ENCODE data around the gene CHDH.

Gene CHDH

DNA sequence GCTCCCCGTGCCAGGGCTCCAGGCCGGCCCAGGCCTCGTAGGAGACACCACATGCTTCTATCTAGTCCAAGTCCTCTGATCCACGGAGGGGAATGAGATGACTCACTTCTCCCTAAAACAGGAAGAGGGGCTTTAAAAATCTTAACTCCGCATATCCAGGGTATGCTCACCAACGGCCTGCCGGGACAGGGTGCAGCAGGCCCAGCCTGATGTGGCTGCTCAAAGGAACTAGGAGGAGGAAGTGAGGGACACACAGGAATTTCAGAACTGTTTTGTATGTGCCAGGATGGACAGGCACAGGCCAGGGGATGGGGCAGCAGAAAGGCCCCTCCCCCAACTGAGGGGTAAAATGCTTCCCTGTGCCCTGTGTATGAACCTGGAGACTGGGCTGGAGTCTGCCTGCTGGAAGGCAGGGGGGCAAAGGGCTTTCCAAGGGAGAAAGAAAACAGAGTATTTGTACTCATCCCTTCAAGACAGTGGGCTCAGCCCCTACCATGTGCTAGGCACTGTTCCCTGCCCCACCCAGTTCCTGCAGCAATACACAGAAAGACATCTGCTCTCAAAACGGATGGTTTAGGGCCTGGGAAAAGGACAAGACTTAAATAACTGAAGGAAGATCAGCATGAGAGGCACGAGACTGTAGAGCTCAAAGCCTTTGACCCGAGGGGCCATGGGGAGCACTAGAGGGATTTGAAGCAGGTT lies 22.1 kb downstream of the CHDH start:
- Histone ChIP-seq H3K36me3 (ENCODE audit: insufficient read depth, low read length) (no peaks in the 10 kb centered on the region), H3K9me3 (ENCODE audit: low read depth, low read length) (no peaks in the 10 kb centered on the region), H3K4me3 (no peak overlapping the region), H3K9ac (ENCODE audit: insufficient read length) (no peak overlapping the region), H3K27ac (no peak overlapping the region)
- no peak for DNase-seq (ENCODE audit: low read depth, low spot score)
- TF ChIP-seq POLR2AphosphoS5 (IDR thresholded peaks at IDR 0.05; ENCODE audit: borderline replicate concordance, low read depth, low read length) = no peak
- TF ChIP-seq EZH2 (IDR thresholded peaks at IDR 0.05) = no peak
- no peak for TF ChIP-seq FOXP2 (optimal IDR thresholded peaks at IDR 0.05; ENCODE audit: control extremely low read depth, extremely low read length, insufficient read depth)

GRCh38 chr3:53823026-53823955 lies 22.9 kb downstream of the CHDH start:
- H3K36me3 ChIP-seq (ENCODE audit: insufficient read depth, low read length) = no peaks in the 10 kb centered on the region
- H3K27ac ChIP-seq = no peak overlapping the region
- no peak overlapping the region for H3K9ac ChIP-seq (ENCODE audit: insufficient read length)
- no peak for DNase-seq (ENCODE audit: low read depth, low spot score)
- no peak for TF ChIP-seq FOXP2 (optimal IDR thresholded peaks at IDR 0.05; ENCODE audit: control extremely low read depth, extremely low read length, insufficient read depth)
- TF ChIP-seq EZH2 (IDR thresholded peaks at IDR 0.05) = no peak
- TF ChIP-seq POLR2AphosphoS5 (IDR thresholded peaks at IDR 0.05; ENCODE audit: borderline replicate concordance, low read depth, low read length) = no peak
- no peak overlapping the region for H3K4me3 ChIP-seq
- H3K9me3 ChIP-seq (ENCODE audit: low read depth, low read length) = no peaks in the 10 kb centered on the region

DNA sequence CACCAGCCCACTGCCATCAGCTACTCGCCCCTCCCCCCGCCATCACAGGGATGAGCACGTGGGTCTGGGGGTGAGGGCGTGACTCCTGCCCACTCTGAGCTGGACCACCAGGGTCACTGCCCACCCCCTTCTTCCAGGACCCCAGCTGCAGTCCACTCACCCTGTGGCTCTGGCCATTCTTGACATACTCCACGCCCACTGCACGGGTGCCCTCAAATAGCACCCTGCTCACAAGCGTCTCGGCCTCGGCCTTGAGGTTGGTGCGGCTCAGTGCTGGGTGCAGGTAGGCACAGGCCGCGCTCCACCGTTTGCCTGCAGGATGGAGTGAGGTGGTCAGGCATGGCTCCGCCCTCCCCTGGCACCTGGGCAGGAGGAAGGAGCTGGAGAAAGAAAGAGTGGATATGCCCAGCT lies 23.9 kb downstream of the CHDH start:
- Histone ChIP-seq H3K27ac (no peak overlapping the region), H3K9me3 (ENCODE audit: low read depth, low read length) (no peaks in the 10 kb centered on the region), H3K9ac (ENCODE audit: insufficient read length) (no peak overlapping the region), H3K36me3 (ENCODE audit: insufficient read depth, low read length) (no peaks in the 10 kb centered on the region), H3K4me3 (no peak overlapping the region)
- TF ChIP-seq EZH2 (IDR thresholded peaks at IDR 0.05) (no peak), FOXP2 (optimal IDR thresholded peaks at IDR 0.05; ENCODE audit: control extremely low read depth, extremely low read length, insufficient read depth) (no peak), POLR2AphosphoS5 (IDR thresholded peaks at IDR 0.05; ENCODE audit: borderline replicate concordance, low read depth, low read length) (no peak)
- no peak for DNase-seq (ENCODE audit: low read depth, low spot score)

- no peak overlapping the region for H3K9ac ChIP-seq (ENCODE audit: insufficient read length)
- no peak for DNase-seq (ENCODE audit: low read depth, low spot score)
These were observed 24.5 kb downstream of the CHDH start for GRCh38 chr3:53821631-53822121.

GRCh38 chr3:53820756-53821580 lies 25.3 kb downstream of the CHDH start:
- no peak overlapping the region for H3K4me3 ChIP-seq
- no peak for TF ChIP-seq EZH2 (IDR thresholded peaks at IDR 0.05)
- no peaks in the 10 kb centered on the region for H3K36me3 ChIP-seq (ENCODE audit: insufficient read depth, low read length)
- H3K27ac ChIP-seq = no peak overlapping the region
- H3K9me3 ChIP-seq (ENCODE audit: low read depth, low read length) = no peaks in the 10 kb centered on the region
- no peak for DNase-seq (ENCODE audit: low read depth, low spot score)
- H3K9ac ChIP-seq (ENCODE audit: insufficient read length) = no peak overlapping the region

More at GRCh38 chr3:53821631-53822121, 24.5 kb downstream of the CHDH start:
- H3K4me3 ChIP-seq = no peak overlapping the region
- no peaks in the 10 kb centered on the region for H3K36me3 ChIP-seq (ENCODE audit: insufficient read depth, low read length)
- no peaks in the 10 kb centered on the region for H3K9me3 ChIP-seq (ENCODE audit: low read depth, low read length)
- no peak overlapping the region for H3K27ac ChIP-seq
- TF ChIP-seq POLR2AphosphoS5 (IDR thresholded peaks at IDR 0.05; ENCODE audit: borderline replicate concordance, low read depth, low read length) (no peak), FOXP2 (optimal IDR thresholded peaks at IDR 0.05; ENCODE audit: control extremely low read depth, extremely low read length, insufficient read depth) (no peak), EZH2 (IDR thresholded peaks at IDR 0.05) (no peak)

- H3K36me3 ChIP-seq (ENCODE audit: insufficient read depth, low read length) = no peaks in the 10 kb centered on the region
These were observed 26.1 kb downstream of the CHDH start for GRCh38 chr3:53820084-53820483.

GRCh38 chr3:53819163-53819868 lies 26.9 kb downstream of the CHDH start:
- Histone ChIP-seq H3K36me3 (ENCODE audit: insufficient read depth, low read length) (no peaks in the 10 kb centered on the region), H3K27ac (no peak overlapping the region), H3K9me3 (ENCODE audit: low read depth, low read length) (no peaks in the 10 kb centered on the region), H3K9ac (ENCODE audit: insufficient read length) (no peak overlapping the region), H3K4me3 (no peak overlapping the region)
- no peak for DNase-seq (ENCODE audit: low read depth, low spot score)
- TF ChIP-seq EZH2 (IDR thresholded peaks at IDR 0.05) (no peak), FOXP2 (optimal IDR thresholded peaks at IDR 0.05; ENCODE audit: control extremely low read depth, extremely low read length, insufficient read depth) (no peak), POLR2AphosphoS5 (IDR thresholded peaks at IDR 0.05; ENCODE audit: borderline replicate concordance, low read depth, low read length) (no peak)

More at GRCh38 chr3:53820084-53820483, 26.1 kb downstream of the CHDH start:
- no peak for DNase-seq (ENCODE audit: low read depth, low spot score)
- TF ChIP-seq EZH2 (IDR thresholded peaks at IDR 0.05) = no peak
- TF ChIP-seq FOXP2 (optimal IDR thresholded peaks at IDR 0.05; ENCODE audit: control extremely low read depth, extremely low read length, insufficient read depth) = no peak
- no peak for TF ChIP-seq POLR2AphosphoS5 (IDR thresholded peaks at IDR 0.05; ENCODE audit: borderline replicate concordance, low read depth, low read length)
- Histone ChIP-seq H3K9ac (ENCODE audit: insufficient read length) (no peak overlapping the region), H3K27ac (no peak overlapping the region), H3K9me3 (ENCODE audit: low read depth, low read length) (no peaks in the 10 kb centered on the region), H3K4me3 (no peak overlapping the region)
